IMR-90 (cell line): ENCODE measurements around the gene LRP1B. TPM values are rescaled to one million over a fixed set of nuclear protein-coding genes. Genes with fewer than 3 reads are reported as not detected.

Experiments
- ATAC-seq: fragments of 200-7000 bp; cut with Tn5 transposase; 2 replicates; pipeline ENCODE4 v1.9.1; 2020; ENCODE audit warnings: low read depth, mild to moderate bottlenecking, moderate library complexity
- BruUV-seq: library from RNA; stranded (reverse); fragments of 400-500 nt; replicated peaks from 2 replicates; lab custom pipeline; 2021; lab: Mats Ljungman, UMichigan
- CTCF ChIA-PET: fragments of 300-600 bp; formaldehyde crosslinking; extraction: SDS; loops from one replicate; lab custom pipeline; 2021; ENCODE audit warnings: antibody characterized with exemption; lab: Yijun Ruan, JAX
- POLR2A ChIA-PET: fragments of 300-600 bp; sonication (Branson Sonifier 250); formaldehyde crosslinking; loops from one replicate; lab custom pipeline; 2022; ENCODE audit warnings: antibody characterized with exemption; ENCODE audit not compliant: unreplicated experiment; lab: Charles Lee
- DNase-seq: peaks from one replicate; pipeline ENCODE4 v3.0.0; 2013
- H2AFZ ChIP-seq: replicated peaks from 2 replicates; pipeline ENCODE3; 2013; ENCODE audit warnings: low read length, mild to moderate bottlenecking; ENCODE audit not compliant: poor library complexity
- H2AK5ac ChIP-seq: 2 replicates; pipeline ENCODE4 v1.6.1; 2013; ENCODE audit warnings: low read depth, low read length, inconsistent platforms
- H2AK9ac ChIP-seq: replicated peaks from 2 replicates; pipeline ENCODE3; 2013; ENCODE audit warnings: mild to moderate bottlenecking, low read depth, low read length, moderate library complexity; ENCODE audit not compliant: poor library complexity
- H2BK120ac ChIP-seq: 2 replicates; pipeline ENCODE4 v1.6.1; 2013; ENCODE audit warnings: low read depth, low read length, inconsistent platforms
- H2BK15ac ChIP-seq: 3 replicates; pipeline ENCODE4 v1.6.1; 2013; ENCODE audit warnings: low read depth, low read length, inconsistent platforms
- H2BK20ac ChIP-seq: 2 replicates; pipeline ENCODE4 v1.6.1; 2013; ENCODE audit warnings: low read depth, mild to moderate bottlenecking, inconsistent platforms, low read length, moderate library complexity
- H2BK5ac ChIP-seq: 2 replicates; pipeline ENCODE4 v1.6.1; 2013; ENCODE audit warnings: mild to moderate bottlenecking, low read depth, low read length, inconsistent platforms; ENCODE audit not compliant: poor library complexity, severe bottlenecking
- H3K14ac ChIP-seq: replicated peaks from 2 replicates; pipeline ENCODE4 v1.6.1; 2013; ENCODE audit warnings: low read depth, low read length, inconsistent platforms
- H3K18ac ChIP-seq: 2 replicates; pipeline ENCODE4 v1.6.1; 2013; ENCODE audit warnings: low read depth, low read length, control low read depth
- H3K23ac ChIP-seq: 2 replicates; pipeline ENCODE4 v1.6.1; 2013; ENCODE audit warnings: low read depth, low read length, inconsistent platforms
- H3K27ac ChIP-seq: 2 replicates; pipeline ENCODE4 v1.5.1; 2013; ENCODE audit warnings: mild to moderate bottlenecking, control low read depth, low read length; ENCODE audit not compliant: insufficient read depth
- H3K27me3 ChIP-seq: 2 replicates; pipeline ENCODE4 v1.6.1; 2013; ENCODE audit warnings: low read length; ENCODE audit not compliant: control insufficient read depth, insufficient read depth
- H3K36me3 ChIP-seq: 2 replicates; pipeline ENCODE4 v1.6.1; 2013; ENCODE audit warnings: low read length, mixed read lengths; ENCODE audit not compliant: control insufficient read depth, insufficient read depth
- H3K4ac ChIP-seq: 2 replicates; pipeline ENCODE4 v1.6.1; 2013; ENCODE audit warnings: low read depth, low read length, inconsistent platforms
- H3K4me1 ChIP-seq: 2 replicates; pipeline ENCODE4 v1.6.1; 2013; ENCODE audit warnings: low read length, mixed read lengths; ENCODE audit not compliant: control insufficient read depth, insufficient read depth
- H3K4me2 ChIP-seq: 2 replicates; pipeline ENCODE4 v1.6.1; 2013; ENCODE audit warnings: low read depth, mild to moderate bottlenecking, control low read depth, low read length, moderate library complexity
- H3K4me3 ChIP-seq: 2 replicates; pipeline ENCODE4 v1.5.1; 2013; ENCODE audit warnings: low read depth, mild to moderate bottlenecking, control low read depth, low read length, moderate library complexity; ENCODE audit not compliant: insufficient read depth
- H3K56ac ChIP-seq: 2 replicates; pipeline ENCODE4 v1.6.1; 2013; ENCODE audit warnings: low read length, inconsistent platforms; ENCODE audit not compliant: insufficient read depth; ENCODE audit errors: extremely low read depth
- H3K79me1 ChIP-seq, 2 experiments: 2 replicates each; pipeline ENCODE4 v1.6.1; 2013; ENCODE audit warnings: low read length in 2 of 2, inconsistent platforms in 1 of 2, low read depth in 1 of 2
- H3K9ac ChIP-seq: 2 replicates; pipeline ENCODE4 v1.6.1; 2013; ENCODE audit warnings: low read depth, low read length, control low read depth
- H3K9me1 ChIP-seq: 2 replicates; pipeline ENCODE4 v1.6.1; 2013; ENCODE audit warnings: low read length, inconsistent platforms; ENCODE audit not compliant: insufficient read depth
- H3K9me3 ChIP-seq: 2 replicates; pipeline ENCODE4 v1.6.1; 2013; ENCODE audit warnings: low read length; ENCODE audit not compliant: control insufficient read depth, insufficient read depth
- H4K20me1 ChIP-seq: 2 replicates; pipeline ENCODE4 v1.6.1; 2013; ENCODE audit warnings: low read length, inconsistent platforms; ENCODE audit not compliant: insufficient read depth
- H4K5ac ChIP-seq: 2 replicates; pipeline ENCODE4 v1.6.1; 2013; ENCODE audit warnings: mild to moderate bottlenecking, low read depth, low read length, control low read depth
- H4K8ac ChIP-seq, 2 experiments: 2 replicates each; pipeline ENCODE4 v1.6.1; 2013; ENCODE audit warnings: low read depth in 2 of 2, low read length in 2 of 2, control low read depth in 1 of 2, inconsistent platforms in 1 of 2
- H4K91ac ChIP-seq: 2 replicates; pipeline ENCODE4 v1.6.1; 2013; ENCODE audit warnings: low read depth, low read length, inconsistent platforms; ENCODE audit not compliant: insufficient read depth
- BHLHE40 ChIP-seq: fragments of 150-350 bp; IDR thresholded peaks from 2 replicates; pipeline ENCODE4 v1.6.1; 2016; ENCODE audit warnings: mild to moderate bottlenecking, low read depth, low read length
- CEBPB ChIP-seq: IDR thresholded peaks from 2 replicates; pipeline ENCODE4 v1.6.1; 2012; ENCODE audit warnings: low read depth, low read length, improper control_type of control experiment
- CHD1 ChIP-seq: IDR thresholded peaks from 2 replicates; pipeline ENCODE4 v1.6.1; 2012; ENCODE audit warnings: low read depth, low read length, improper control_type of control experiment
- CTCF ChIP-seq: conservative IDR thresholded peaks from 2 replicates; pipeline ENCODE4 v1.5.1; 2012; ENCODE audit warnings: mild to moderate bottlenecking, low read depth, low read length, improper control_type of control experiment
- ELK1 ChIP-seq: fragments of 150-350 bp; IDR thresholded peaks from 2 replicates; pipeline ENCODE4 v1.6.1; 2016; ENCODE audit warnings: low read depth, mild to moderate bottlenecking, low read length, moderate library complexity, borderline replicate concordance
- FOS ChIP-seq: fragments of 150-350 bp; IDR thresholded peaks from 2 replicates; pipeline ENCODE4 v1.6.1; 2016; ENCODE audit warnings: low read depth, low read length
- MAFK ChIP-seq: IDR thresholded peaks from 2 replicates; pipeline ENCODE4 v1.6.1; 2012; ENCODE audit warnings: low read depth, low read length, improper control_type of control experiment
- MAZ ChIP-seq: IDR thresholded peaks from 2 replicates; pipeline ENCODE4 v1.6.1; 2012; ENCODE audit warnings: low read depth, mild to moderate bottlenecking, low read length, improper control_type of control experiment, moderate library complexity, borderline replicate concordance
- MXI1 ChIP-seq: IDR thresholded peaks from 2 replicates; pipeline ENCODE4 v1.6.1; 2012; ENCODE audit warnings: low read depth, mild to moderate bottlenecking, low read length, moderate library complexity, borderline replicate concordance
- NFE2L2 ChIP-seq: fragments of 150-350 bp; IDR thresholded peaks from 2 replicates; pipeline ENCODE4 v1.6.1; 2016; ENCODE audit warnings: low read depth, mild to moderate bottlenecking, low read length
- POLR2A ChIP-seq: IDR thresholded peaks from 2 replicates; pipeline ENCODE4 v1.6.1; 2012; ENCODE audit warnings: mild to moderate bottlenecking, low read depth, low read length
- RAD21 ChIP-seq: IDR thresholded peaks from 2 replicates; pipeline ENCODE4 v1.6.1; 2012; ENCODE audit warnings: low read length, improper control_type of control experiment
- RCOR1 ChIP-seq: IDR thresholded peaks from 2 replicates; pipeline ENCODE4 v1.6.1; 2012; ENCODE audit warnings: mild to moderate bottlenecking, low read length, improper control_type of control experiment; ENCODE audit not compliant: insufficient replicate concordance
- RFX5 ChIP-seq: IDR thresholded peaks from 2 replicates; pipeline ENCODE4 v1.8.0; 2012; ENCODE audit warnings: low read depth, mild to moderate bottlenecking, low read length, moderate library complexity
- SMC3 ChIP-seq: fragments of 150-350 bp; IDR thresholded peaks from 2 replicates; pipeline ENCODE4 v1.6.1; 2016; ENCODE audit warnings: low read depth, mild to moderate bottlenecking, antibody characterized with exemption, low read length, moderate library complexity
- USF2 ChIP-seq: fragments of 150-350 bp; IDR thresholded peaks from 2 replicates; pipeline ENCODE4 v1.6.1; 2017; ENCODE audit warnings: mild to moderate bottlenecking, antibody characterized with exemption, low read length, low read depth
- WGBS, 2 experiments: methylation state at CpG; one replicate each; pipeline versions ENCODE4 v1.1.5 to v1.1.7; 2013; ENCODE audit warnings: missing lambda C conversion rate in 2 of 2; ENCODE audit not compliant: insufficient read length in 1 of 2; ENCODE audit errors: extremely low coverage in 2 of 2; 5-methylcytosine and 5-hydroxymethylcytosine counted together
- dilution Hi-C: fragments of 300-500 bp; cut with HindIII; formaldehyde crosslinking; loops from one replicate; pipeline ENCODE4 v1.14.3; 2018; ENCODE audit warnings: low sequenced_read_pairs; ENCODE audit not compliant: unreplicated experiment
- in situ Hi-C: fragments of 300-500 bp; cut with MboI; formaldehyde crosslinking; loops from 3 replicates; pipeline ENCODE4 v1.14.3; 2019; ENCODE audit warnings: low sequenced_read_pairs, inconsistent platforms, mixed read lengths
- intact Hi-C: fragments of 100-400 bp; cut with micrococcal nuclease; formaldehyde crosslinking; loops from 2 replicates; pipeline ENCODE4 v1.10.0; 2022
- polyA plus RNA-seq, 3 experiments: library from polyadenylated mRNA; depleted of rRNA; stranded (reverse); fragments of >200 nt; gene quantifications; 2 replicates each; pipeline ENCODE4 v1.2.3, GENCODE V29; 2012; ENCODE audit warnings: low replicate concordance in 1 of 3
- total RNA-seq: library from RNA; depleted of rRNA; stranded (reverse); fragments of >200 nt; gene quantifications from 2 replicates; pipeline ENCODE4 v1.2.3, GENCODE V29; 2012

LRP1B gene
- total and polyA plus RNA-seq, 2 of the 4 experiments (the other 2 are of a cell fraction) = under 0.01 to 0.02 TPM

- Histone ChIP-seq H3K18ac (no peak overlapping the region), H4K91ac (no peak overlapping the region), H3K56ac (no peak overlapping the region), H3K9me3 (no peaks in the 10 kb centered on the region), H3K4ac (no peak overlapping the region), H2AFZ (no peak overlapping the region), H2BK120ac (no peak overlapping the region), H3K27me3 (no peaks in the 10 kb centered on the region), H3K23ac (no peak overlapping the region), H3K4me3 (no peak overlapping the region), H3K79me1 (no peaks in the 10 kb centered on the region), H4K20me1 (no peaks in the 10 kb centered on the region), H3K36me3 (no peaks in the 10 kb centered on the region), H2BK20ac (no peak overlapping the region), H2BK15ac (no peak overlapping the region), H4K5ac (no peak overlapping the region), H2BK5ac (no peak overlapping the region), H3K9me1 (no peaks in the 10 kb centered on the region), H3K4me2 (no peak overlapping the region), H3K27ac (no peak overlapping the region), H3K14ac (no peak overlapping the region), H2AK9ac (no peak overlapping the region), H2AK5ac (no peak overlapping the region), H3K4me1 (no peaks in the 10 kb centered on the region), H3K9ac (no peak overlapping the region), H4K8ac (no peak overlapping the region)
- in situ Hi-C loops (no loop called here), dilution Hi-C loops (no loop called here), intact Hi-C loops (no loop called here)
- no peak for ATAC-seq
- no CpG with 5 or more reads among the region's 4 CpGs for WGBS, 2 experiments
- BruUV-seq = no TSS peak
- no peak for DNase-seq
- ChIA-PET POLR2A (no interaction called here), CTCF (no interaction called here)
- no peak for TF ChIP-seq BHLHE40
- no peak for TF ChIP-seq FOS
- TF ChIP-seq MAZ = no peak
- no peak for TF ChIP-seq MAFK
- TF ChIP-seq CEBPB = no peak
- no peak for TF ChIP-seq RFX5
- no peak for TF ChIP-seq CTCF
- no peak for TF ChIP-seq SMC3
- no peak for TF ChIP-seq NFE2L2
- TF ChIP-seq ELK1 = no peak
- no peak for TF ChIP-seq USF2
- no peak for TF ChIP-seq RCOR1
- no peak for TF ChIP-seq MXI1
- no peak for TF ChIP-seq POLR2A
- TF ChIP-seq CHD1 = no peak
- TF ChIP-seq RAD21 = no peak
Observed at GRCh38 chr2:142045641-142046040, 85.2 kb downstream of the LRP1B start.
